ELR (cell line): ENCODE data around the gene C4B.
"Not testable (repeated sequence)": the region's sequence is repeated elsewhere in the genome, so short reads cannot be mapped to it uniquely, and the experiment has no call there.

Experiments
- DNase-seq: peaks from one replicate; pipeline ENCODE4 v3.0.0-alpha.2; 2015; ENCODE audit warnings: low read depth

C4B gene

GRCh38 chr6:31981744-31982143 is 32.9 kb upstream of the C4B start, which contains the start of gene C4A:
Gene C4A, plus strand, starts transcription at chr6:31982057. Its CDS starts 51 bp downstream, at chr6:31982108.
- not testable (repeated sequence) for DNase-seq

- not testable (repeated sequence) for DNase-seq
Observed at GRCh38 chr6:31989363-31989762, 25.2 kb upstream of the C4B start.

- DNase-seq, result not testable (repeated sequence)
Observed at GRCh38 chr6:31994421-31994820, 20.2 kb upstream of the C4B start.

DNA sequence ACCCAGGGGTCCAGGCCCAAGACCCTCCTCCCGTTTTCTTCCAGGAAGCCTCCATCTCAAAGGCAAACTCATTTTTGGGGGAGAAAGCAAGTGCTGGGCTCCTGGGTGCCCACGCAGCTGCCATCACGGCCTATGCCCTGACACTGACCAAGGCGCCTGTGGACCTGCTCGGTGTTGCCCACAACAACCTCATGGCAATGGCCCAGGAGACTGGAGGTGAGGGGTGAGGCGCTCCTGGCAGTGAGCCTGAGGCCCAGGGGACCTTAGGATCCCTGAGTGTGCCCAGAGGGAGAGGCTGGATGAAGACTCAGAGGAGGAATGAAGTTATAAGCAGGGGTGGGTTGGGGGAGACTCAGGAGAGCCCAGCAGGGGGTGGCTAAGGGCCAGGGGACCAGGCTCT is 18.2 kb upstream of the C4B start:
- not testable (repeated sequence) for DNase-seq

DNA sequence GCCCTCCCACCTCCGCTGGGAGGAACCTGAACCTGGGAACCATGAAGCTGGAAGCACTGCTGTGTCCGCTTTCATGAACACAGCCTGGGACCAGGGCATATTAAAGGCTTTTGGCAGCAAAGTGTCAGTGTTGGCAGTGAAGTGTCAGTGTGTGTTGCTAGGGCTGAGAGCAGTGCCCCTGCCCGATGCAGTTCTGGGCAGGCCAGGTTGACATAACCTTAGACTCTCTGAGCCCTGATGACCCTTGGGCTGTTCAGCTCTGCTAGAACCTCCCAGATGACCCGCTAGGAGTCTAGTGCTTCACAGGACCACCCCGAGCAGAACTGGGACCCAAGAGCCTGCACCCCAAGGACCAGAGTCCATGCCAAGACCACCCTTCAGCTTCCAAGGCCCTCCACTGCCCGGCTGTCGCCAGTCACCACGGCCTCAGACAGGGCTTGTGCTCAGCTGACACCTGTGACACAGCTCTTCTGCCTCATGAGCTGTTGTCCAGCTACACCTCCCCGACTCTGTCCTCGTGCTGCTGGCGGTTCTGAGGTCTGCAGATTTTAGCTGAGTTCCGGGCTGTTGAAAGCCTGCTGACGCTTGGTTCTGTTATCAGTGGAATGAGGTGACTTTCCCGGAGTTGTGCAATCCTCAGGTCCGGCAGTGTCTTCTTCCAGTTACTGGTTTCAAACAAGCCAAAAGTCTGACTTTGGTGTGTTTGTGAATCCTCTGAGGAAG is 11.9 kb upstream of the C4B start:
- DNase-seq, result not testable (repeated sequence)

DNA sequence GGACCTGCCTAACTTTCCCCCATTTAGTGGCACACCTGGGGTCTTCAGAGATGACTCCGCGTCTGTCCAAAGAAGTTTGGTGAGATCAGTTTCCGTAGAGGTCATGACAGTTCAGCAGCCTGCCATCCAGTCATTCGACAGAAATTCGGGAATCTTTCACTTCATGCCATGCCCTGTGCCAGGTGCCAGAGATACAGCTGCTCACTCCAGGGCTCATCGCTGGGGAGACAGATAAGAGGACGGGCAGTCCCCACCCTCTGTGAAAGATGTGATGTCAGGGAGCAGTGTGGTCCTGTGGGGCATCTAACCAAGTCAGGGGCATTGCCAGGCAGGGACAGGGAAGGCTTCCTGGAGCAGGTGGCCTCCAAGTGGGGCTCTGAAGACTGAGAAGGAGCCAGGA is 11.3 kb upstream of the C4B start:
- not testable (repeated sequence) for DNase-seq

- not testable (repeated sequence) for DNase-seq
Observed at GRCh38 chr6:32004393-32004792, 10.2 kb upstream of the C4B start.

- DNase-seq, result not testable (repeated sequence)
Observed at GRCh38 chr6:32004864-32005537, 9.6 kb upstream of the C4B start.

DNA sequence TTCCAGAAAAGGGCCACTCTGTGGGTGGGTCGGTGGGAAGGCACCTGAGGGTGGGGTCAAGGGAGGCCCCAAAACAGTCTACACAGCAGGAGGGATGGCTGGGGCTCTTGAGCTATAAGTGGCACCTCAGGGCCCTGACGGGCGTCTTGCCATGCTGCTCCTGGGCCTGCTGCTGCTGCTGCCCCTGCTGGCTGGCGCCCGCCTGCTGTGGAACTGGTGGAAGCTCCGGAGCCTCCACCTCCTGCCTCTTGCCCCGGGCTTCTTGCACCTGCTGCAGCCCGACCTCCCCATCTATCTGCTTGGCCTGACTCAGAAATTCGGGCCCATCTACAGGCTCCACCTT is 9.1 kb upstream of the C4B start:
- not testable (repeated sequence) for DNase-seq

DNA sequence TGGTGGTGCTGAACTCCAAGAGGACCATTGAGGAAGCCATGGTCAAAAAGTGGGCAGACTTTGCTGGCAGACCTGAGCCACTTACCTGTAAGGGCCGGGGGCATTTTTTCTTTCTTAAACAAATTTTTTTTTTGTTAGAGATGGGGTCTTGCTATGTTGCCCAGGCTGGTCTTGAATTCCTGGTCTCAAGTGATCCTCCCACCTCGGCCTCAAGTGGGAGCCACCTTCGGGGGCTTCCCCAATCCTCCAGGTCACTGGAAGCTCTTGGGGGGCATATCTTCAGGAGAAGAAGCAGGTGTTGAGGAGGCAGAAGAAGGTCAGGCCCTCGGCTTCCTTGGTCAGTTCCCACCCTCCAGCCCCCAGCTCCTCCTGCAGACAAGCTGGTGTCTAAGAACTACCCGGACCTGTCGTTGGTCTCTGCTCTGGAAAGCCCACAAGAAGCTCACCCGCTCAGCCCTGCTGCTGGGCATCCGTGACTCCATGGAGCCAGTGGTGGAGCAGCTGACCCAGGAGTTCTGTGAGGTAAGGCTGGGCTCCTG is 8.5 kb upstream of the C4B start:
- not testable (repeated sequence) for DNase-seq

GRCh38 chr6:32007086-32007485 is 7.5 kb upstream of the C4B start:
- not testable (repeated sequence) for DNase-seq

DNA sequence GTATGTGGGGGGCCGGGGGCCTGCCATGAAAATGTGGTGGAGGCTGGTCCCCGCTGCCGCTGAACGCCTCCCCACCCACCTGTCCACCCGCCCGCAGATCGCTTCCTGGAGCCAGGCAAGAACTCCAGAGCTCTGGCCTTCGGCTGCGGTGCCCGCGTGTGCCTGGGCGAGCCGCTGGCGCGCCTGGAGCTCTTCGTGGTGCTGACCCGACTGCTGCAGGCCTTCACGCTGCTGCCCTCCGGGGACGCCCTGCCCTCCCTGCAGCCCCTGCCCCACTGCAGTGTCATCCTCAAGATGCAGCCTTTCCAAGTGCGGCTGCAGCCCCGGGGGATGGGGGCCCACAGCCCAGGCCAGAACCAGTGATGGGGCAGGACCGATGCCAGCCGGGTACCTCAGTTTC is 6.6 kb upstream of the C4B start:
- not testable (repeated sequence) for DNase-seq

GRCh38 chr6:32008616-32009015 is 6.0 kb upstream of the C4B start:
- DNase-seq, result not testable (repeated sequence)

DNA sequence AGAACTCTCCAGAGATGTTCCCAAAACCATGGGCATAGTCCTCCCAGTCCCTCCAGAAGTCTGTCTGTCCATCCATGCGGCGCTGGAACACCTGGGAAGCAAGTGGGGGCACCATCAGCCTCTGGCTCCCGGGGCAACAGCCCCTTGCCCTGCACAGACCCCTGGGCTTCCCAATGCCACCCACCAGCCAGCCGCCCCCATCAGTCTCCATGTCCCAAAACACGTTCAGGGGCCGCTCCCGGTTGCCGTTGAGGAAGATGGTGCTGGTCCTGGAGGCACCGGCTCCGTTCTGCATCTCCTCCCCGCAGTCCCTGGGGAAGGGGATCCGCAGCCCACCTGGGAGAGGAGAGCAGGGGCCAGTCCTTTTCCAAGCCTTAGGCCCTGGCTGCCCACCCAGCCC is 5.1 kb upstream of the C4B start:
- not testable (repeated sequence) for DNase-seq

- DNase-seq, result not testable (repeated sequence)
Observed at GRCh38 chr6:32010856-32011530, 3.6 kb upstream of the C4B start.

GRCh38 chr6:32012941-32013617 is 1.5 kb upstream of the C4B start:
- DNase-seq, result not testable (repeated sequence)

DNA sequence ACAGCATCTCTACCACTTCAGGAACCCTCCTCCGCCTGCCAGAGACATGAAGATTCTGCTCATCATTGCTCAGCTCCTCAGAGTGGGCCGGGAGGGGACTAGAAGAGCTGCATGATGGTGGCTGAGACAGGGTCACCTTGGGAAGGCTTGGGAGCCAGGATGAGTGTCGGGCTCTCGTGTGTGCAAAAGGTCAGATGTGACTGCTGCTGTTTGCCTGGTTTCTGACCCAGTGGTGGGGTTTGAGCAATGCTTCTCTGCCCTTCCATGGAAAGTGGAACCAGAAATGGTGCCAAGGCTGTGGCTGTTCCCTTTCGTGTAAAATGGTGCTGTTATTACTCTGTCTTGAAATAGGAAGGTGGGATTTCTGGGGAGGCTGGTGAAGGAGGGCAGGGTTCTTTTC is 857 bp upstream of the C4B start:
- not testable (repeated sequence) for DNase-seq

DNA sequence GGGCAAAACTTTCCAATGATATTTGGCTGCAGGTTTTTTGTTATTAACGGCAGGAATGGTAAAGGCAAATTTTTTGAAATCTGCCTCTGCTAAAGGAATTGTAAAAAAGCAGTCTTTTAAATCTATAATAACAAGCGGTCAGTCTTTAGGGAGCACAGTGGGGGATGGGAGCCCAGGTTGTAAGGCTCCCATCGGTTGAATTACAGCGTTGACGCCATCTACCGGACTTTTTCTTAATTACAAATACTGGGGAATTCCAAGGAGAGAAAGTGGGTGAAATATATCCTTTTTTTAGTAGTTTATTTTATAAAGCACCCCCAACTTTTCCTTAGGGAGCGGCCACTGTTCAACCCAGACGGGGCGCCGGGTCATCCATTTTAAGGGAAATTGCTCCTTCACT is 7.5 kb downstream of the C4B start:
- DNase-seq, result not testable (repeated sequence)

DNA sequence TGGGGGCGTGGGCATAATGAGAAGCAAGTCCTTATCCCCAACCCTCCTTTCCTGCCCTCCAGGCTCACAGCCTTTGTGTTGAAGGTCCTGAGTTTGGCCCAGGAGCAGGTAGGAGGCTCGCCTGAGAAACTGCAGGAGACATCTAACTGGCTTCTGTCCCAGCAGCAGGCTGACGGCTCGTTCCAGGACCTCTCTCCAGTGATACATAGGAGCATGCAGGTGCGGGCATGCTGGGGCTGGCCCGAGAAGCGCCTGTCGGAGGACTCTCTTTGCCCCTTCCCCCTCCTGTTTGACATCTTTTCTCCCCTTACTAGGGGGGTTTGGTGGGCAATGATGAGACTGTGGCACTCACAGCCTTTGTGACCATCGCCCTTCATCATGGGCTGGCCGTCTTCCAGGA is 14.0 kb downstream of the C4B start:
- DNase-seq, result not testable (repeated sequence)

GRCh38 chr6:32029553-32029952 is 15.0 kb downstream of the C4B start:
- DNase-seq, result not testable (repeated sequence)

GRCh38 chr6:32035283-32036013 is 20.9 kb downstream of the C4B start:
- DNase-seq, result not testable (repeated sequence)
